NCI-H2029 treated with DMSO at 0.1 percent for 48 hours (cell line): ENCODE results near the gene CWF19L2.
A peak's percentile ranks its signal among the peaks of the same experiment; 100 is the strongest.
"Not testable (repeated sequence)": the region's sequence is repeated elsewhere in the genome, so short reads cannot be mapped to it uniquely, and the experiment has no call there.

Experiments
- DNase-seq: peaks from one replicate; lab custom pipeline; 2025; lab: John Stamatoyannopoulos, UW

Gene CWF19L2

GRCh38 chr11:107457558-107458271 lies at the start of gene CWF19L2:
Gene CWF19L2 (minus strand): TSS chr11:107457825. CDS start chr11:107457816, 9 bp downstream.
- peak; percentile 91 for DNase-seq

GRCh38 chr11:107505647-107506225 lies 48.1 kb upstream of the CWF19L2 start:
- no peak for DNase-seq

- DNase-seq = no peak
Observed at GRCh38 chr11:107504981-107505380, 47.4 kb upstream of the CWF19L2 start.

- DNase-seq = no peak
Observed at GRCh38 chr11:107501713-107502112, 44.1 kb upstream of the CWF19L2 start.

- DNase-seq = not testable (repeated sequence)
Observed at GRCh38 chr11:107497371-107497770, 39.7 kb upstream of the CWF19L2 start.

GRCh38 chr11:107496011-107496410 lies 38.4 kb upstream of the CWF19L2 start:
- no peak for DNase-seq

GRCh38 chr11:107494055-107494454 lies 36.4 kb upstream of the CWF19L2 start:
- DNase-seq = no peak

GRCh38 chr11:107493117-107493516 lies 35.5 kb upstream of the CWF19L2 start:
- no peak for DNase-seq

GRCh38 chr11:107490836-107491235 lies 33.2 kb upstream of the CWF19L2 start:
- DNase-seq = no peak

GRCh38 chr11:107482234-107482633 lies 24.6 kb upstream of the CWF19L2 start:
- DNase-seq = no peak

- no peak for DNase-seq
Observed at GRCh38 chr11:107478922-107479321, 21.3 kb upstream of the CWF19L2 start.

GRCh38 chr11:107477820-107478219 lies 20.2 kb upstream of the CWF19L2 start:
- DNase-seq = no peak

- DNase-seq = no peak
Observed at GRCh38 chr11:107473792-107474191, 16.2 kb upstream of the CWF19L2 start.

GRCh38 chr11:107472966-107473365 lies 15.3 kb upstream of the CWF19L2 start:
- no peak for DNase-seq

GRCh38 chr11:107468596-107468995 lies 11.0 kb upstream of the CWF19L2 start:
- no peak for DNase-seq

GRCh38 chr11:107467696-107468095 lies 10.1 kb upstream of the CWF19L2 start:
- DNase-seq = no peak

- DNase-seq = not testable (repeated sequence)
Observed at GRCh38 chr11:107466275-107466866, 8.7 kb upstream of the CWF19L2 start.

GRCh38 chr11:107457205-107457557 lies 444 bp downstream of the CWF19L2 start:
- DNase-seq = no peak

- DNase-seq = no peak
Observed at GRCh38 chr11:107453594-107454286, 3.9 kb downstream of the CWF19L2 start.

GRCh38 chr11:107446822-107447431 lies 10.7 kb downstream of the CWF19L2 start:
- no peak for DNase-seq

- no peak for DNase-seq
Observed at GRCh38 chr11:107442715-107443215, 14.9 kb downstream of the CWF19L2 start.

GRCh38 chr11:107439586-107440167 lies 17.9 kb downstream of the CWF19L2 start:
- no peak for DNase-seq
